A549 (cell line): ENCODE data around the gene ZC3H18.
A peak's percentile ranks its signal among the peaks of the same experiment; 100 is the strongest.

Experiments
- CHD2 ChIP-seq: fragments of 150-350 bp; IDR thresholded peaks from 2 replicates; pipeline ENCODE4 v1.6.1; 2014; ENCODE audit warnings: low read length; ENCODE audit not compliant: partially characterized antibody
- CTCF ChIP-seq: fragments of >200 bp; sonication (Bioruptor Twin); formaldehyde crosslinking; IDR thresholded peaks from 3 replicates; pipeline ENCODE4 v1.5.1; 2016
- EP300 ChIP-seq, 2 experiments: fragments of >200 bp; sonication (Bioruptor Twin); formaldehyde crosslinking; IDR thresholded peaks; 2 replicates in 1 of 2; 3 replicates in 1 of 2; pipeline ENCODE4 v1.6.1; 2016 to 2017
- HMGXB4 ChIP-seq: fragments of 250-450 bp; sonication (Bioruptor Pico); IDR thresholded peaks from 2 replicates; pipeline ENCODE4 v1.5.0; 2021; ENCODE audit warnings: mild to moderate bottlenecking, moderate library complexity, borderline replicate concordance
- JUN ChIP-seq, 2 experiments: fragments of >200 bp; sonication (Bioruptor Twin); formaldehyde crosslinking; IDR thresholded peaks; 2 replicates in 1 of 2; 3 replicates in 1 of 2; pipeline ENCODE4 v1.6.1; 2016 to 2017
- JUNB ChIP-seq: fragments of >200 bp; sonication (Bioruptor Twin); formaldehyde crosslinking; IDR thresholded peaks from 2 replicates; pipeline ENCODE4 v1.6.1; 2016
- POLR2A ChIP-seq: IDR thresholded peaks from 2 replicates; pipeline ENCODE4 v1.6.1; 2012; ENCODE audit warnings: mild to moderate bottlenecking, low read length
- RAD21 ChIP-seq, 2 experiments: fragments of >200 bp in 1 of 2; sonication (Bioruptor Twin) in 1 of 2; formaldehyde crosslinking in 1 of 2; IDR thresholded peaks in 1 of 2; conservative IDR thresholded peaks in 1 of 2; 2 replicates in 1 of 2; 3 replicates in 1 of 2; pipeline ENCODE4 v1.6.1; 2012 to 2018; ENCODE audit warnings: inconsistent platforms in 1 of 2
- REST ChIP-seq: fragments of 200-600 bp; sonication (generic); IDR thresholded peaks from 2 replicates; pipeline ENCODE4 v1.6.1; 2016; ENCODE audit warnings: antibody characterized with exemption, mild to moderate bottlenecking, moderate library complexity
- RFX5 ChIP-seq: fragments of 450-650 bp; IDR thresholded peaks from 2 replicates; pipeline ENCODE4 v1.7.1; 2014; ENCODE audit warnings: antibody characterized with exemption, mild to moderate bottlenecking, moderate library complexity
- RNF2 ChIP-seq: fragments of 200-600 bp; sonication (generic); IDR thresholded peaks from 2 replicates; pipeline ENCODE4 v1.6.1; 2016; ENCODE audit warnings: low read depth, mild to moderate bottlenecking, antibody characterized with exemption, moderate library complexity, borderline replicate concordance

- TF ChIP-seq REST, result no peak
- TF ChIP-seq HMGXB4, result no peak
- no peak for TF ChIP-seq CTCF
- no peak for TF ChIP-seq RAD21 (conservative IDR thresholded peaks at IDR 0.05 in 1 of 2, IDR thresholded peaks at IDR 0.05 in 1 of 2)
- TF ChIP-seq RFX5, result no peak
- TF ChIP-seq JUNB, result no peak
- TF ChIP-seq EP300 (IDR thresholded peaks at IDR 0.05), result no peak
- peak; percentile 9; the same call in 1 of the 2 replicates for TF ChIP-seq POLR2A
- no peak for TF ChIP-seq CHD2
- TF ChIP-seq JUN (IDR thresholded peaks at IDR 0.05), result no peak
- TF ChIP-seq RNF2, result no peak
Observed at GRCh38 chr16:88536971-88537751, 33.0 kb upstream of the ZC3H18 start.
